Panc1 (cell line): ENCODE results near the gene RPS3.

Experiments
- CTCF ChIP-seq: fragments of 450-650 bp; IDR thresholded peaks from 2 replicates; pipeline ENCODE4 v1.5.1; 2017; ENCODE audit warnings: mild to moderate bottlenecking
- POLR2AphosphoS5 ChIP-seq: IDR thresholded peaks from 2 replicates; pipeline ENCODE4 v1.6.1; 2012; ENCODE audit warnings: mild to moderate bottlenecking, low read depth, low read length, moderate library complexity
- REST ChIP-seq, 2 experiments: IDR thresholded peaks; 2 replicates each; pipeline ENCODE4 v1.6.1; 2011 to 2012; ENCODE audit warnings: low read depth in 2 of 2, control low read depth in 1 of 2, low read length in 1 of 2, mild to moderate bottlenecking in 1 of 2, moderate library complexity in 1 of 2; ENCODE audit not compliant: insufficient read depth in 1 of 2
- SIN3A ChIP-seq: IDR thresholded peaks from 2 replicates; pipeline ENCODE4 v1.6.1; 2012; ENCODE audit warnings: low read depth, mild to moderate bottlenecking, low read length, moderate library complexity, borderline replicate concordance; ENCODE audit not compliant: insufficient read depth
- TCF7L2 ChIP-seq: IDR thresholded peaks from 2 replicates; pipeline ENCODE4 v1.6.1; 2011; ENCODE audit warnings: mild to moderate bottlenecking, low read depth, low read length, inconsistent platforms

GRCh38 chr11:75421035-75421602 lies 21.8 kb downstream of the RPS3 start:
- no peak for TF ChIP-seq CTCF
- no peak for TF ChIP-seq POLR2AphosphoS5
- TF ChIP-seq TCF7L2, result no peak
- TF ChIP-seq REST (IDR thresholded peaks at IDR 0.05; ENCODE audit: insufficient read depth in 1 of 2, low read depth in 2 of 2, low read length in 1 of 2), result no peak
- TF ChIP-seq SIN3A, result no peak
